Esophagus mucosa (tissue), 1 donor: ENCODE results near the gene CEP112. TPM values are rescaled to one million over a fixed set of nuclear protein-coding genes. Genes with fewer than 3 reads are reported as not detected.
"Not testable (repeated sequence)": the region's sequence is repeated elsewhere in the genome, so short reads cannot be mapped to it uniquely, and the experiment has no call there.

Experiments
- ATAC-seq: fragments of 200-7000 bp; cut with Tn5 transposase; one replicate; pipeline ENCODE4 v1.9.1; 2020
- total RNA-seq: library from RNA; stranded (reverse); gene quantifications from one replicate; pipeline ENCODE4 v1.2.4, GENCODE V29; 2023
- donor health status: DM: yes; HTN: yes; CAD: no.

Gene CEP112
- total RNA-seq, 1 donor from 2014 or later = 3.7 TPM

- no peak for ATAC-seq
Measured at GRCh38 chr17:66210208-66210574, 18.3 kb upstream of the CEP112 start.

GRCh38 chr17:66207936-66208335 is 16.0 kb upstream of the CEP112 start:
- no peak for ATAC-seq

- no peak for ATAC-seq
Measured at GRCh38 chr17:66203274-66204015, 11.5 kb upstream of the CEP112 start.

GRCh38 chr17:66200685-66201092 is 8.8 kb upstream of the CEP112 start:
- peak; percentile 57 for ATAC-seq

- no peak for ATAC-seq
Measured at GRCh38 chr17:66198242-66198641, 6.3 kb upstream of the CEP112 start.

- ATAC-seq = no peak
Measured at GRCh38 chr17:66192378-66192687, 400 bp upstream of the CEP112 start.

GRCh38 chr17:66190738-66191592 is 968 bp downstream of the CEP112 start:
- ATAC-seq = peak; percentile 36

- no peak for ATAC-seq
Measured at GRCh38 chr17:66187718-66188117, 4.2 kb downstream of the CEP112 start.

- ATAC-seq = no peak
Measured at GRCh38 chr17:66185862-66186261, 6.1 kb downstream of the CEP112 start.

- no peak for ATAC-seq
Measured at GRCh38 chr17:66184392-66184791, 7.5 kb downstream of the CEP112 start.

- no peak for ATAC-seq
Measured at GRCh38 chr17:66183529-66183928, 8.4 kb downstream of the CEP112 start.

GRCh38 chr17:66178642-66179041 is 13.3 kb downstream of the CEP112 start:
- no peak for ATAC-seq

- no peak for ATAC-seq
Measured at GRCh38 chr17:66177048-66177447, 14.9 kb downstream of the CEP112 start.

GRCh38 chr17:66175892-66176291 is 16.0 kb downstream of the CEP112 start:
- ATAC-seq = no peak

- ATAC-seq = no peak
Measured at GRCh38 chr17:66172691-66173223, 19.2 kb downstream of the CEP112 start.

GRCh38 chr17:66172144-66172543 is 19.8 kb downstream of the CEP112 start:
- ATAC-seq = no peak

- no peak for ATAC-seq
Measured at GRCh38 chr17:66171692-66172091, 20.2 kb downstream of the CEP112 start.

- no peak for ATAC-seq
Measured at GRCh38 chr17:66171172-66171571, 20.8 kb downstream of the CEP112 start.

GRCh38 chr17:66169839-66170238 is 22.1 kb downstream of the CEP112 start:
- no peak for ATAC-seq

- ATAC-seq = no peak
Measured at GRCh38 chr17:66167189-66167815, 24.6 kb downstream of the CEP112 start.

- no peak for ATAC-seq
Measured at GRCh38 chr17:66165537-66166123, 26.3 kb downstream of the CEP112 start.

GRCh38 chr17:66155055-66155454 is 36.9 kb downstream of the CEP112 start:
- not testable (repeated sequence) for ATAC-seq

GRCh38 chr17:66152756-66153155 is 39.2 kb downstream of the CEP112 start:
- ATAC-seq = no peak
